Measurements from ENCODE around the gene SMAD7.

DNA sequence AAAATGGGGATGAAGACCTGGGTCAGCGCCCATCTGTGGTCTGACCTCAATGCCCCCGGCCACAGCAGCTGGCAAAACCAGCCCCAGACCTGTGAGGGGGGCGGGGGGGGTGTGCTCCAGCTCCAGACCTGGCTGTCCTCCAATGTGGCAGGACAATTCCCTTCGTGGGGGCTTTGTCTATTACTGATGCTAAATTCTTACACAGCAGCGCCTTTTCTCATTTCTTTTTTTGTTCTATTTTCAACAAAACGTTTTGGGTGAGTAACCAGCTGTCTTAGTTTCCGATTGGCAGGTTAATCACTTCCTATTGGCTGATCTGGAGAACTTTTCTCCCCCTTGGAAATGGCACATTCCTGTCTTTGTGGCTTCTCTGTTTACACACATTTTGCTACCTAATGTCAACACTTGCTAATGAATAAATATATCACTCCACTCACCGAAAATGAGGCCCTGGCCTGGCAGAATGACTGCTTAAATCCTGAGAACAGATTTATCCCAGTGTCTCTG lies 4.4 kb downstream of the SMAD7 start:
- TF ChIP-seq, protein P1, sequence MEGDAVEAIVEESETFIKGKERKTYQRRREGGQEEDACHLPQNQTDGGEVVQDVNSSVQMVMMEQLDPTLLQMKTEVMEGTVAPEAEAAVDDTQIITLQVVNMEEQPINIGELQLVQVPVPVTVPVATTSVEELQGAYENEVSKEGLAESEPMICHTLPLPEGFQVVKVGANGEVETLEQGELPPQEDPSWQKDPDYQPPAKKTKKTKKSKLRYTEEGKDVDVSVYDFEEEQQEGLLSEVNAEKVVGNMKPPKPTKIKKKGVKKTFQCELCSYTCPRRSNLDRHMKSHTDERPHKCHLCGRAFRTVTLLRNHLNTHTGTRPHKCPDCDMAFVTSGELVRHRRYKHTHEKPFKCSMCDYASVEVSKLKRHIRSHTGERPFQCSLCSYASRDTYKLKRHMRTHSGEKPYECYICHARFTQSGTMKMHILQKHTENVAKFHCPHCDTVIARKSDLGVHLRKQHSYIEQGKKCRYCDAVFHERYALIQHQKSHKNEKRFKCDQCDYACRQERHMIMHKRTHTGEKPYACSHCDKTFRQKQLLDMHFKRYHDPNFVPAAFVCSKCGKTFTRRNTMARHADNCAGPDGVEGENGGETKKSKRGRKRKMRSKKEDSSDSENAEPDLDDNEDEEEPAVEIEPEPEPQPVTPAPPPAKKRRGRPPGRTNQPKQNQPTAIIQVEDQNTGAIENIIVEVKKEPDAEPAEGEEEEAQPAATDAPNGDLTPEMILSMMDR (conservative IDR thresholded peaks at IDR 0.05 in 1 of 2, IDR thresholded peaks at IDR 0.05 in 1 of 2; ENCODE audit: low read depth in 1 of 2, low read length in 2 of 2), result no peak
- TF ChIP-seq EZH2 (IDR thresholded peaks at IDR 0.05; ENCODE audit: low read length, missing control alignments), result no peak

Measured in fibroblast of lung (primary cell).